Stimulated activated CD8-positive, alpha-beta memory T cell treated with anti-CD3 and anti-CD28 coated beads, Interleukin-2, amount 100 ng/mL, for 1 hour (primary cell): ENCODE data around the gene ZFYVE9.
"Not testable (repeated sequence)": the region's sequence is repeated elsewhere in the genome, so short reads cannot be mapped to it uniquely, and the experiment has no call there.

Experiments used
- DNase-seq, 2 donors: peaks; one replicate each; pipeline ENCODE4 v3.0.0-alpha.2; 2020; ENCODE audit warnings: low read depth in 2 of 2

ZFYVE9 gene

GRCh38 chr1:52150946-52151345 is 9.1 kb downstream of the ZFYVE9 start:
- no peak for DNase-seq

- no peak for DNase-seq
Observed at GRCh38 chr1:52152572-52152971, 10.7 kb downstream of the ZFYVE9 start.

DNA sequence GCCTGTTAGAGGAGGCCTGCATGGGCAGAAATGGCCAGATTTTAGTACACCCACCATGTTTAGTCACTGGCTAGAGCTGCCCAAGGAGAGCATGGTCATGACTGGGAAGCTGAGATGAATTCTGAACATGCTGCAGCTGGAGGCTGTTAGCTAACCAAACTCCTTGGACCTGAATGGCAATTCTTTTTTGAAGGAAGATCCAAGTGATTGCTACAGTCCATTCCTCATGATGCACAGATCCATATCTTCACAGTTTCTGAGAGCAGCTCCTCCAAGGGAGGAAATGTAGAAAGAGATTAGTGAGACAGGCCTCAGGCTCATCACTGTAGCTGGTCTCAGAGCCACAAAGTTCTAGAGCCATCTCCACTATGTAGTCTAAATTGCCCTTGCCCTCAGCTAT is 11.1 kb downstream of the ZFYVE9 start:
- no peak for DNase-seq

- no peak for DNase-seq
Observed at GRCh38 chr1:52153898-52154297, 12.0 kb downstream of the ZFYVE9 start.

DNA sequence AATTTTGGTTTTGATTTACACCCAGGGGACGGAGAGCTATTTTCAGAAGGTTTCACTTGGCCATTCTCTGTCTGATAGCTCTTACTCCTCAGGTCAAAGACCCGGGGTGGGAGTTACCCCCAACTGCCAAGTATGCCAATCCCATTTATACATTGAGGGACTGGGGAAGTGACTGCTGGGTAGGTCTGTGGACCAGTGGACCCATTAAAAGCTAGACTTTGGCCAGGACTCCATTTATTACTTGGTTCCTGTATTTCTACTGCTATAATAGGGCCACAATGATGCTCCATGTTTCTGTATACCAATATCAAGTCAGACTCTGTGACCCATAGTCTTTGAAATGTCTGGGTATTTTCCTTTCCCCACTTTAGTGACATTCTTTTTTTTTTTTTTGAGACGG is 14.6 kb downstream of the ZFYVE9 start:
- DNase-seq, result no peak

- DNase-seq, result no peak
Observed at GRCh38 chr1:52157582-52157981, 15.7 kb downstream of the ZFYVE9 start.

DNA sequence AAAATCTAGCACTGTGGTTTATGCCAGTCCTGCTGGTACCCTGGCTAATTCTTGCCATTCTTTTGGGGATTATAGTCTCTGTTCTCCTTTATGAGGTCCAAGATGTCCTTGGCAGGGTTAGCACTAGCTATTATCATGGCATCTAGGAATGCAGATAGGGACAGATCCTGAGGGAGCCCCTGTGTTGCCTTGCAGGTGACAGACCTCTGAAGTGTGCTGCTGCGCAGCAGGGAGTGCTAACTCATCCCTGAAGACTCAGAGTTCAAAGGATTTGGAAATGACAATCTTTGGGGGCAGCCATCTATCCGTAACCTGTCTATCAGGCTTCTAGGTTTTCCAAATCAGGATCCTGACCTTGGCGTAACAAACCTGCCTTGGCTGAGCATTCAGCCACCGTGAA is 16.3 kb downstream of the ZFYVE9 start:
- no peak for DNase-seq

GRCh38 chr1:52159033-52159789 is 17.3 kb downstream of the ZFYVE9 start:
- DNase-seq, result no peak

- DNase-seq, result no peak
Observed at GRCh38 chr1:52162947-52163346, 21.1 kb downstream of the ZFYVE9 start.

DNA sequence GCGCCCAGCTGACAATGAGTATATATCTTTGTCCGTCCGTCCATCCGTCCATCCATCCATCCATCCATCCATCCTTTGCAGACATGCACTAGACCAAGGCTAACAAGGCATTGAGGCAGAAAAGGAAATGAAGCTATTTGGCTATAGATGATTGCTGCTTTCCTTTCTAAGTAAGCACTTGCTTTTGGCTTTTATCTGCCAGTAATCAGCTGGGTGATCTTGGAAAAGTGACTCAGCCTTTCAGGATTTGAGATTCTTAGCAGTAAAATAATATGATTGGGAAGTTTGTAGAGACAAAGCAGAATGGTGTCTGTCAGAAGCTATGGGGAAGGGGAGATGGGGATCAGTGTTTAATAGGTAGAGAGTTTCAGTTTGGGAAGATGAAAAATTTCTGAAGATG is 22.7 kb downstream of the ZFYVE9 start:
- no peak for DNase-seq

DNA sequence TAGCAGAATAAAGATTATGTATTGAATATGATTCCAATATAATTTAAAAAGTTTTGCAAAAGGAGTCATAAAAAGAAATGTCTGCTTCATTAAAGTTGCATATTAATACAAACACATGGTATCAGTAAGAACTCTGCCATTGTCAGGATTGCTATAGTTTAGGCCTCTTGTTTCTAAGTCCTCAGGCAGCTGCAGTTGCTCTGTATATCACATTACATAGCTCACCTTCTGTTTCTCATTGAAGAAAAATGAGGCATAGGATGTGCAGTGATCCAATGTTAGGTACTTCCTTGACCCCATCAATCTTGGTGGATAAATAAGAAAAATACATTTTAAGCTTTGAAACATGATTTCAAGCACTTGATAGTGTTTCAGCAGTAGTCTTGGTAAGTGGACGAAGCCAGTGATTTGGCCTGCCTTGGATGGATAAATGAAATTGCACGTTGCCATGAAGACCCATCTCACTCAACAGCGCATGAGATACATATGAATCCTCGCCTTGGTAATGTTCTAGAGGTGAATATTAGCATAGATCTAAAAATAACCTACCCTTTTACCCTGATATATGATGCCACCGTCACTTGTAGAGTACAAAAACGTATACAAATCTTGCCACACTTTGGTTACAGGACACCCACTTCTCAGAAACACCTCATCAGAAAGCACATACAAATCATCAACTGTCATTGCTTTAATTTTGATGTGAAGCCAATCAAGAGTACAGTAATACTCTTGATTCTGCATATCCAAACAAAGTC is 25.3 kb downstream of the ZFYVE9 start:
- no peak for DNase-seq

DNA sequence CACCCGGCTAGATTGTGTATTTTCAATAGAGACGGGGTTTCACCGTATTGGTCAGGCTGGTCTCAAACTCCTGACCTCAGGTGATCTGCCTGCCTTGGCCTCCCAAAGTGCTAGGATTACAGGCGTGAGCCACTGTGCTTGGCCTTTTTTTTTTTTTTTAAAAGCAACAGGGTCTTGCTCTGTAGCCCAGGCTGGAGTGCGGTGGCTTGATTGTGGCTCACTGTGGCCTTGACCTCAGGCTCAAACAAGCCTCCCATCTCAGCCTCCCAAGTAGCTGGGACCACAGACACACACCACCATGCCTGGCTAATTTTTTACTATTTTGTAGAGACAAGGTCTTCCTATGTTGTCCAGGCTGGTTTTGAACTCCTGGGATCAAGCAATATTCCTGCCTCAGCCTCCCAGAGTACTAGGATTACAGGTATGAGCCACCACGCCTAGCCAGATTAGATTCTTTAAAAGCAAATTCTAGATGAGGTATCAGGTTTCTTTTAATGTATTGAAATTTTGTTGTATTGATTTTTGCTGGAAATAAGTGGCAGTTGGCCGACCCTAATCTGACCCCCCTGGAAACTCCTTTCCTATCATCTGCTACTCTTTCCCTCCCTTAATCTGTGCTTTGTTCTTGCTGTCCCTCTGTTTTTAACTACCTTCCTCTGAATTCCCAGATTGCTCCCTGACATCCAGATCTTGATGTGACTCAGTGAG is 26.6 kb downstream of the ZFYVE9 start:
- DNase-seq, result no peak

- not testable (repeated sequence) for DNase-seq
Observed at GRCh38 chr1:52171149-52171548, 29.3 kb downstream of the ZFYVE9 start.

DNA sequence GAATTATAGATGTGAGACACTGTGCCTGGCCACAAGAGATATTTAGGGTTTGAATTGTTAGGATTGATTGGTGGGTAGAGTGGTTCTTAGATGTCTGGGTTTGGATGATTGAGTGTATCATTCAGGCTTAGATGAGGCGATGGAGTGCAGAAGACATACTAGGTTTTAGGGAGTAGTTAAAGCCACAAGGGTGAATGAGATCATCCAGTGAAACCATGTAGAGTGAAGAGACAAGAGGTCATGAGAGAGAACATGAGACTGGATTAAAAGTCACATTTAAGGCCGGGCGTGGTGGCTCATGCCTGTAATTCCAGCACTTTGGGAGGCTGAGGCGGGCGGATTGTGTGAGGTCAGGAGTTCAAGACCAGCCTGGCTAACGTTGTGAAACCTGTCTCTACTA is 37.2 kb downstream of the ZFYVE9 start:
- DNase-seq, result no peak

- DNase-seq, result no peak
Observed at GRCh38 chr1:52180176-52180575, 38.3 kb downstream of the ZFYVE9 start.

DNA sequence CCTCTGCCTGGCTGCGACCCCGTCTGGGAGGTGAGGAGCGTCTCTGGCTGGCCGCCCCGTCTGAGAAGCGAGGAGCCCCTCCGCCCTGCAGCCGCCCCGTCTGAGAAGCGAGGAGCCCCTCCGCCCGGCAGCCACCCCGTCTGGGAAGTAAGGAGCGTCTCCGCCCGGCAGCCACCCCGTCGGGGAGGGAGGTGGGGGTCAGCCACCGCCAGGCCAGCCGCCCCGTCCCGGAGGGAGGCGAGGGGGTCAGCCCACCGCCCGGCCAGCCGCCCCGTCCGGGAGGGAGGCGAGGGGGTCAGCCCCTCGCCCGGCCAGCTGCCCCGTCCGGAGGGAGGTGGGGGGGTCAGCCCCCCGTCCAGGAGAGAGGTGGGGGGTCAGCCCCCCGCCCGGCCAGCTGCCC is 39.9 kb downstream of the ZFYVE9 start:
- DNase-seq, result not testable (repeated sequence)

GRCh38 chr1:52182328-52182727 is 40.4 kb downstream of the ZFYVE9 start:
- not testable (repeated sequence) for DNase-seq

DNA sequence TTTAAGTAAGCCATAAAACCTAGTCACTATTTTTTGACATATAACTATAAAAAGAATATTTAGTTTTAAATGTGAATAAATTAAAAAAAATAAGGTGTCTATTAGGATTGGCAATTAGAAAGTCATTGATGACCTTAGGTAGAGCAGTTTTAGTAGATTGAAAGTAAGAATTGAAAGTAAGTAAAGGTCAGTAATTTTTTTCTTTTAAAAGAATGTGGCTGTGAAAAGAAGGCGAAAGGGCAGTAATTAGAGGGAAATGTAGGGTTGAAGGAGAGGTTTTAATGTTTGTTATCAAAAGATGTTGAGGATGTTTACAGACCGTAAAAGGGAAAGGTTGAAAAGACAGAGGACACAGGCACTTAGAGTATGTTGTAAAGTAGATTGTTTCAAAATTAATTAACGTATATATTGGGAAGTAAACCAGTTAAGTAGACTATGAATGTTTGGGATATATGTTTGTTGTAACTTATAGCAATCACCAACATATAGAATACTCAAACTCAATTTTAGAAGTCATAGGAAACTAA is 41.0 kb downstream of the ZFYVE9 start:
- no peak for DNase-seq

DNA sequence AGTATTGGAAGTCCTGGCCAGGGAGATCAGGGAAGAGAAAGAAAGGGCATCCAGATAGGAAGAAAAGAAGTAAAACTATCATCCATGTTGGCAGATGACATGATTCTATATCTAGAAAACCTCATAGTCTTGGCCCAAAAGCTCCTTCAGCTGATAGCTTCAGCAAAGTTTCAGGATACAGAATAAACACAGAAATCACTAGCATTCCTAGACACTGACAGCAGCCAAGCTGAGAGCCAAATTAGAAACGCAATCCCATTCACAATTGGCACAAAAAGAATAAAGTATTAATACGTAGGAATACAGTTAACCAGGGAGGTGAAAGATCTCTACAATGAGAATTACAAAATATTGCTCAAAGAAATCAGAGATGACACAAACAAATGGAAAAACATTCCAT is 44.6 kb downstream of the ZFYVE9 start:
- DNase-seq, result no peak

DNA sequence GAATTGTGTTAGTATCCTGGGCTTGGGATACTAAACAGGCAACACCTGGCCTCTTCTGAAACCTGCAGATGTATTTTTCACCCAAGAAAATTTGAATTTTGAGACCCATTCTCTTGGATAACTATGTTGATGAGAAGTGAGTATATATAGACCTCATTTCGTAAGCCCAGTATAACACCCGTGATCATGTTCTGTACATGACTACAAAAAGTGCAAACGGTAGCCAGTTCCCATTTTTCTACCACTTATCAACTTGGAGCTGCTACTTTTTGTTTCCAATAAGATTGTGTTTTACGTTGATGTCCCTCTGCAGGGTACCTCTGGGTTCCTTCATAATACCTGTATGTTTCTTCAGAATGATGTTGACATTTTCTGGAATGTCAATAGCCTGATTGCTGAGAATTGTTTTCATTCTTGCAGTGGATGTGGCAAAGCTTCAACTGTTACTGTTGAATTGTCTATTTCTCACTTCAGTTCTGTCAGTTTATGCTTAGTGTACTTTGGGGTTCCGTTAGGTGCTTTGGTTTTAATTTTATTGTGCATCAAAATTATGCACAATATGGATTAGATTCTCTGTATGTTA is 48.1 kb downstream of the ZFYVE9 start:
- no peak for DNase-seq

- DNase-seq, result no peak
Observed at GRCh38 chr1:52190500-52191252, 48.8 kb downstream of the ZFYVE9 start.
